ENCODE data around the gene SRPX.

GRCh38 chrX:38108364-38108763, 112.3 kb downstream of the SRPX start:
- TF ChIP-seq CTCF (IDR thresholded peaks at IDR 0.05) (no peak), POLR2AphosphoS5 (IDR thresholded peaks at IDR 0.05; ENCODE audit: low read depth, low read length) (no peak), SIN3A (IDR thresholded peaks at IDR 0.05; ENCODE audit: borderline replicate concordance, insufficient read depth, low read depth, low read length) (no peak), TCF7L2 (IDR thresholded peaks at IDR 0.05; ENCODE audit: low read depth, low read length) (no peak)
